ENCODE data around the gene CTNNA1. TPM values are rescaled to one million over a fixed set of nuclear protein-coding genes. Genes with fewer than 3 reads are reported as not detected.

CTNNA1 gene
- total RNA-seq: 160 and 174 TPM in 2 replicates

GRCh38 chr5:138752951-138753793, at the start of gene CTNNA1:
Gene CTNNA1 (plus strand): TSS chr5:138753425. CDS start chr5:138781925, 28,500 bp downstream.

GRCh38 chr5:138874771-138875551, 121.7 kb downstream of the CTNNA1 start, which contains the start of gene LRRTM2:
Gene LRRTM2 (minus strand): TSS chr5:138875335. CDS start chr5:138874911, 424 bp downstream.

Other genes starting within 250 kb of the CTNNA1 start
- 49.9 TPM in 2 replicates for gene ETF1, start 210.2 kb upstream of the CTNNA1 start, total RNA-seq
- 174 and 200 TPM in 2 replicates for gene HSPA9, start 178.0 kb upstream of the CTNNA1 start, total RNA-seq
- under 0.01 and 4.4 TPM in 2 replicates for gene LRRTM2, start 121.9 kb downstream of the CTNNA1 start, total RNA-seq

Data from cardiac ventricle fibroblast (primary cell).